ELF-1 (cell line): ENCODE results near the gene TBC1D2B.
"Not testable (repeated sequence)": the region's sequence is repeated elsewhere in the genome, so short reads cannot be mapped to it uniquely, and the experiment has no call there.

ENCODE experiments used
- DNase-seq: peaks from one replicate; pipeline ENCODE4 v3.0.0-alpha.2; 2016; ENCODE audit warnings: low read depth, low spot score

The TBC1D2B gene

DNA sequence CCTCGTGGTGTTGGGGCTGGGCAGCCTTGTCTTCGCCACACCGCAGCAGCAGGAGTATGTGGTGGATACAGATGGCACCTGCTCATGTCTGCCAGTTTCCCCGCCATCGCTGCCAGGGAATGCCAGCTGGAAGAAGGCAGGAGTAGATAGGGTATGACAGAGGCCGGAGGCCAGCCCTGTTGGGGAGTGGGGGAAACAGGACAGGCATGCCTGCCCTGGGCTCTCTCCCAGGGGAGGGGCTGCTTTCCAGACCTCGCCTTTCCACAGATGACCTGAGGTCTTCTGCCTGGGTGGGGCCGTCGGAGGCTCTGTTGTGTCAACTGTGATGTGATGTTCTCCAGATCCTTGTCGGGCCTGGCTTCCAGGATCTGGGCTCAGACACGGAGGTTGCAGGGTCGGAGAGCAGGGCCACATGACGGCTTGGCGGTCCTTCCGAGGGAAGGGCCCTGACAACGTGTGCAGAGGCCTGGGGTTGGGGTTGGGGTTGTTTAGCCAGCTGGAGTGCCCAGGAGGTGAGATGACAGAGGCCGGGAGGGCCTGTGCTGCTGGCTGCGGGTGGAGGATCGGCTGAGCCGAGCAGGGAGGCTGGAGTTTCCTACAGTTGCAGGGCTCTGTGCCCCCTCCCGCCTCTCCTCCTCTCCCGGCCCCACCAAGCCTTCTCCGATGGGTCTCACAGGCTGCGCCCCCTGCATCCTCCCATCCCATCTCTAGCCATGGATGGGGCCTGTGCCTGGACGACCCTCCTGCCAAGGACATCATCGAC lies 102.0 kb downstream of the TBC1D2B start:
- DNase-seq, result peak; percentile 93

GRCh38 chr15:77974416-77975331 lies 102.8 kb downstream of the TBC1D2B start:
- no peak for DNase-seq

- DNase-seq, result no peak
Measured at GRCh38 chr15:77974098-77974414, 103.5 kb downstream of the TBC1D2B start.

- DNase-seq, result not testable (repeated sequence)
Measured at GRCh38 chr15:77973273-77974097, 104.0 kb downstream of the TBC1D2B start.

GRCh38 chr15:77972706-77973105 lies 104.8 kb downstream of the TBC1D2B start:
- DNase-seq, result not testable (repeated sequence)

- not testable (repeated sequence) for DNase-seq
Measured at GRCh38 chr15:77971875-77972274, 105.6 kb downstream of the TBC1D2B start.

- DNase-seq, result not testable (repeated sequence)
Measured at GRCh38 chr15:77970813-77971360, 106.6 kb downstream of the TBC1D2B start.

DNA sequence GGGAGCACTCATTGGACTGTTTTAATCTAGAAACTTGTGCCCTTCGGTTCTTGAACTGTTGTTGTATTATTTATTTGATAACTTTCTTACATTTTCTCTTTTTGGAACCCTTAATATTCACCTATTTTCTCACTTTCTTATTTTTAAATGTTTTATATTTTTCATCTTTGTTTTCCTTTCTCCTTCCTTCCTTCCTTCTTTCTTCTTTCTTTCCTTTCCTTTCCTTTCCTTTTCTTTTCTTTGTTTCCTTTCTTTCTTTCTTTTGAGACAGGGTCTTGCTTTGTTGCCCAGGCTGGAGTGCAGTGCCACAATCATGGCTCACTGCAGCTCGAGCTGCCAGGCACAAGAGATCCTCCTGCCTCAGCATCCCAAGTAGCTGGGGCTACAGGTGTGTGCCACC lies 108.5 kb downstream of the TBC1D2B start:
- no peak for DNase-seq

DNA sequence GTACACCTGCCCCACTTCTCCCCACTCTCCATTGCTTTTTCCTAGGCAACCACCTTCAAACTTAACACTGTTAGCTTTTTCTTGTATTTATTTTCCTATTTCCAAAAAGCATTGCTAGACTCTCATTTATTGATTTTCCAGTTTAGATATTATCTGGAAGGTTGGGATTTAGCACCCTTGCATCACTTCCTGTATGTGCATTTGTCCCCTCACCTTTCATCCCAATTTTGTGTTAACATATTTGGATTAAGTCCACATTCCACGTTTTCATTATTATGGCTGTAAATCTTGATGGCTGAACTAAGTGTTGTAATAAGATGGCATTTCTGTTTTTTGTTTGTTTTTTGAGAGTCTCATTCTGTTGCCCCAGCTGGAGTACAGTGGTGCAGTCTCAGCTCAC lies 109.7 kb downstream of the TBC1D2B start:
- DNase-seq, result no peak

- DNase-seq, result not testable (repeated sequence)
Measured at GRCh38 chr15:77967235-77967615, 110.3 kb downstream of the TBC1D2B start.

DNA sequence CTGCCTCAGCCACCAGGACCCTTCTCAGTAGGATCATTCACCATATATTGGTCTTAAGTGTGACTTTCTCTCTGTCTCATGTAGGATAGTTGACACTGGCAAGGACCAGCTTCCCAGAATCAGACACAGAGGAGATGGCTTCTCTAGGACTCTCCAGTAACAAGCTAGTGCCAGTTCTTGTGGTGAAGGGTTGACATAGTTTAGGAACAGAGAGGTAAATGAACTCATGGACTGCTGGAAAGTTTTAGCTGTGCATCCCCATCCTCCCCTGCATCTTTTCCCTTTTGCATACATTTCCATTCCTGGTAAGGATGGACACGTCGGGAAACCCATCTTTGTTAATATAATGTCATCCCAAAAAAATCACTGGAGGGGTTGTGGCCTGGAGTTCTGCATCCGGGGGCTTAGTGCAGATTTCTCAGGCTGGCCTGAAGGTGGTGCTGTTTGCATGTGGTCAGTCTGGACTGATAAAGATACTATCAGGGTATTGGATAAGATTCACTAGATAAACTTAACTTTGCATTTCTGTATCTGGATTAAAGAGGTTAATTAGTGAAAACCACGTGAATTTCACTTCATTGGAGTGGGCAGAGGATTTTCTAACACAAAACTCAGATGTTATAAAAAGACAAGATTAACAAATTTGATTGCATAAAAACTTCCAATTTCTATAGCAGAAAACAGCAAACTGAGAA lies 110.8 kb downstream of the TBC1D2B start:
- DNase-seq, result no peak

GRCh38 chr15:77964193-77964592 lies 113.3 kb downstream of the TBC1D2B start:
- DNase-seq, result no peak

GRCh38 chr15:77959432-77959879 lies 118.1 kb downstream of the TBC1D2B start:
- peak; percentile 89 for DNase-seq

GRCh38 chr15:77958716-77959431 lies 118.6 kb downstream of the TBC1D2B start:
- not testable (repeated sequence) for DNase-seq

DNA sequence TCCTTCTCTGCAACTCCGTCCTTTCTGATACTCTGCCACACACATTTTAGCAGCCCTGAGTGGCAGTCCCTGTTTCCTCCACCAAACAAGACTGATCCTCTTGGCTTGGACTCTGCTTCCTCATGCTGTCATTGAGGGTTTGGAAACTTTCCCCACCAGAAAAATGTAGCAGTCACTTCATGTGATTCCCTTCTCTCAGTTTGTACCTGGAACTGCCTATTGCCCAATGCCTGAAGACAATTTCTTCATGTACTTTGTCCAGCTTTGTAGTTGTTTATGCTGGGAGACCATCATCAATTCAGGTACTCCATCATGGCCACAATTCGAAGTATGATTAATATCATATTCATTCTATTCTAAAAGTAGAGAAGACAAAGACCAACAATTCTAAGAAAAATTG lies 119.5 kb downstream of the TBC1D2B start:
- DNase-seq, result not testable (repeated sequence)

GRCh38 chr15:77953926-77954325 lies 123.6 kb downstream of the TBC1D2B start:
- not testable (repeated sequence) for DNase-seq

GRCh38 chr15:77952928-77953446 lies 124.5 kb downstream of the TBC1D2B start:
- not testable (repeated sequence) for DNase-seq

- not testable (repeated sequence) for DNase-seq
Measured at GRCh38 chr15:77951105-77951786, 126.3 kb downstream of the TBC1D2B start.

DNA sequence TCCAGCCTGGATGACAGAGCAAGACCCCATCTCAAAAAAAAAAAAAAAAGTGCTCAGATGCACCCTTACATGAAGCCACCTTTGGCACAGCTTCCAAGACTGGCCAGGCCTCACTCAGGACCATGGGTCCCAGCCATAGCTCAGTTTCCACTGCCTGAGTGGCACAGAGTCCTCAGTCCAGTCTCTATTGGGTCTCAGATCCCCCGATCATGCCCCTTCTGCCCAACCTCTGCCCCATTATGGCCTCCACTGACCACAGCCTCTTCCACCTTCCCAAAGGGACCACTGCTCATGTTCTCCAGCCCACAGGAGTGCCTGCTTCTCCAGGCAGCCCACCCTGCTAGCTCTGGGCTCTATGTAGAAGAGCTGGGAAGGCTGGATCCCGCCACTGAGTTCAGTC lies 127.0 kb downstream of the TBC1D2B start:
- not testable (repeated sequence) for DNase-seq
